ENCODE results near the gene RAB11FIP5. TPM values are rescaled to one million over a fixed set of nuclear protein-coding genes. Genes with fewer than 3 reads are reported as not detected.

Gene RAB11FIP5
- total and polyA plus RNA-seq, 9 donors = 16.1 to 57.3 (median 25.0) TPM

DNA sequence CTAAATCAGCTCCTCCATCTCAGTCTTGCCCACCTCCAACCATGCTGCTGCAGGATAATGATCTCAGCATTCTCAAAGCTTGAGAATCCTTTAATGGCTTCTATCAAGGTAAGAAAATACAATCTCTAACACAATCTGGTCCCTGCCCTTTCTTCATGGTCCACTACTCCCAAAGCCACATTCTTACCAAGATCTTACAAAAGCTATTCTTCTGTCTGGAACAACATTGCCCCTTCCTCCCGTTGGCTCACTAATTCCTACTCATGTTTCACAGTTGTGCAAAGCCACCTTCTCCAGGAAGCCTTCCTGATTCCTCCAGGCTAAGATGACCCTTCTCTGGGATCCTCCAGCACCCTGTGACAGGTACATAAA is 35.3 kb downstream of the RAB11FIP5 start:
- no peaks in the 10 kb centered on the region for H3K36me3 ChIP-seq
- WGBS, 3 donors = 87 to 100% (median 88%) methylated on average over 1 of the region's 1 CpG
- DNase-seq = no peak
- H3K4me3 ChIP-seq = no peak overlapping the region
- no peaks in the 10 kb centered on the region for H3K27me3 ChIP-seq
- no peaks in the 10 kb centered on the region for H3K9me3 ChIP-seq
- intact Hi-C loops (cut with DNase I) = no loop called here
- TF ChIP-seq EP300 (IDR thresholded peaks at IDR 0.05) (no peak), POLR2A (IDR thresholded peaks at IDR 0.05) (no peak)
- TF ChIP-seq, protein P1, sequence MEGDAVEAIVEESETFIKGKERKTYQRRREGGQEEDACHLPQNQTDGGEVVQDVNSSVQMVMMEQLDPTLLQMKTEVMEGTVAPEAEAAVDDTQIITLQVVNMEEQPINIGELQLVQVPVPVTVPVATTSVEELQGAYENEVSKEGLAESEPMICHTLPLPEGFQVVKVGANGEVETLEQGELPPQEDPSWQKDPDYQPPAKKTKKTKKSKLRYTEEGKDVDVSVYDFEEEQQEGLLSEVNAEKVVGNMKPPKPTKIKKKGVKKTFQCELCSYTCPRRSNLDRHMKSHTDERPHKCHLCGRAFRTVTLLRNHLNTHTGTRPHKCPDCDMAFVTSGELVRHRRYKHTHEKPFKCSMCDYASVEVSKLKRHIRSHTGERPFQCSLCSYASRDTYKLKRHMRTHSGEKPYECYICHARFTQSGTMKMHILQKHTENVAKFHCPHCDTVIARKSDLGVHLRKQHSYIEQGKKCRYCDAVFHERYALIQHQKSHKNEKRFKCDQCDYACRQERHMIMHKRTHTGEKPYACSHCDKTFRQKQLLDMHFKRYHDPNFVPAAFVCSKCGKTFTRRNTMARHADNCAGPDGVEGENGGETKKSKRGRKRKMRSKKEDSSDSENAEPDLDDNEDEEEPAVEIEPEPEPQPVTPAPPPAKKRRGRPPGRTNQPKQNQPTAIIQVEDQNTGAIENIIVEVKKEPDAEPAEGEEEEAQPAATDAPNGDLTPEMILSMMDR (IDR thresholded peaks at IDR 0.05) = no peak
- no peak overlapping the region for H3K27ac ChIP-seq
- no peaks in the 10 kb centered on the region for H3K4me1 ChIP-seq (ENCODE audit: insufficient read depth)

- intact Hi-C loops (cut with DNase I) = no loop called here
These were observed 35.9 kb downstream of the RAB11FIP5 start for GRCh38 chr2:73076701-73077423.

DNA sequence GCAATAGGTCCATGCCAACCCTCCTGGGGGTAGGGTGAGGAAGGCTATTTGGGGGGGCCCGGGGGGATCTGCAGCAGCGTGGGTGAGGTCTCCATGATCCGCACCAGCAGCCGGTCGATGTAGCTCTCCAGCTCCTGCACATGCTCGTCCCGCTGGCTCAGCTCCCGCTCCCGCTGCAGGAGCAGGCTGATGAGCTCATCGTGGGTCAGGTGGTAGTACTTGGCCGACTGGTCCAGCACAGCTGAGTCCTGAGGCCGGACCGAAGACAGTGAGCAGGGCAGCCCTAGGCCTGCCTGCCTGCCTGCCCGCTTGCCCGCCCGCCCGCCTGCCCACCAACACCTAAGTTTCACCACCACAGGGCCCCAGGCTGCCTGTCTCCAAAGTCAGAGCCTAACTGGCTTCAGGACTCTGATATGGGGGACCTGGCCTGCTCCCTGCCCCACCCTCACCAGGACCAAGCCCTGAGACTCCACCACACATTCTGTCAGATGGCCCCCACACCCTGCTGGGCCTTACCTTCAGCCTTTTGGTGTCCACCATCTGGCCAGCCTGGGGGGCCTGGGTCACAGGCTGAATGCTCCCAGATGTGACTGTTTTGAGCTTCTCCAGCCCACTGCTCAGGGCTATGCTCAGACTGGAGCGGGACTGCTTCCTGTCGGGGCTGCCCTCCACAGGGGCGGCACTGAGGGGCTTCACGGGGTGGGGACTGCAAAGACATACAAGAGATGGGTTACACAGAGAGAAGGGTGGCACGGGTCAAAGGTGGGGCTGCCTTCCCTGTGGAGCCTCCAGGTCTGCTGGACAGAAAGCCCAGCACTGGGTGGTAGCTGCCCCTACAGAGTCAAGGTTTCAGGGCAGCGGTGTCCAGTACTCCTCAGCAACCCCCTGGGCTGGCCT is 37.0 kb downstream of the RAB11FIP5 start:
- no peaks in the 10 kb centered on the region for H3K9me3 ChIP-seq
- WGBS, 3 donors = 70 to 84% (median 71%) methylated on average over 15 to 23 of the region's 23 CpGs
- peak in 4 of 5 donors; percentile 38 to 63 (median 48) for DNase-seq
- H3K4me1 ChIP-seq (ENCODE audit: insufficient read depth) = no peaks in the 10 kb centered on the region
- intact Hi-C loops (cut with DNase I) = no loop called here
- H3K27me3 ChIP-seq = no peaks in the 10 kb centered on the region
- no peak for TF ChIP-seq POLR2A (IDR thresholded peaks at IDR 0.05)
- TF ChIP-seq EP300 (IDR thresholded peaks at IDR 0.05) = no peak
- TF ChIP-seq, protein P1 (IDR thresholded peaks at IDR 0.05) = no peak
- H3K4me3 ChIP-seq = no peak overlapping the region
- no peak overlapping the region for H3K27ac ChIP-seq
- no peaks in the 10 kb centered on the region for H3K36me3 ChIP-seq

More at GRCh38 chr2:73076701-73077423, 35.9 kb downstream of the RAB11FIP5 start:
- no peak overlapping the region for H3K4me3 ChIP-seq
- H3K36me3 ChIP-seq = no peaks in the 10 kb centered on the region
- TF ChIP-seq EP300 (IDR thresholded peaks at IDR 0.05) (no peak), POLR2A (IDR thresholded peaks at IDR 0.05) (no peak)
- TF ChIP-seq, protein P1 (IDR thresholded peaks at IDR 0.05) = no peak
- no peak overlapping the region for H3K27ac ChIP-seq
- WGBS, 3 donors = 83 to 88% (median 85%) methylated on average over 8 of the region's 8 CpGs
- no peaks in the 10 kb centered on the region for H3K4me1 ChIP-seq (ENCODE audit: insufficient read depth)
- no peaks in the 10 kb centered on the region for H3K27me3 ChIP-seq
- no peaks in the 10 kb centered on the region for H3K9me3 ChIP-seq
- DNase-seq = no peak

GRCh38 chr2:73074110-73075069 is 38.4 kb downstream of the RAB11FIP5 start:
- 83 to 91% (median 85%) methylated on average over 13 of the region's 13 CpGs for WGBS, 3 donors
- TF ChIP-seq EP300 (IDR thresholded peaks at IDR 0.05) (no peak), POLR2A (IDR thresholded peaks at IDR 0.05) (no peak)
- TF ChIP-seq, protein P1 (IDR thresholded peaks at IDR 0.05) = no peak
- Histone ChIP-seq H3K4me1 (ENCODE audit: insufficient read depth) (peaks cover 3% of the 10 kb centered on the region), H3K27ac (no peak overlapping the region), H3K36me3 (no peaks in the 10 kb centered on the region), H3K4me3 (no peak overlapping the region), H3K9me3 (no peaks in the 10 kb centered on the region), H3K27me3 (no peaks in the 10 kb centered on the region)
- intact Hi-C loops (cut with DNase I) = loop anchor here in 1 of 4 donors (5.0 kb wide), 1 partner anchor 38 kb away; the partner anchor contains the start of gene RAB11FIP5
- no peak for DNase-seq
